ENCODE data around the gene ADGRG6. TPM values are rescaled to one million over a fixed set of nuclear protein-coding genes. Genes with fewer than 3 reads are reported as not detected.

ADGRG6 gene
- total and polyA plus RNA-seq, 2 donors: 10.2 to 13.6 TPM

DNA sequence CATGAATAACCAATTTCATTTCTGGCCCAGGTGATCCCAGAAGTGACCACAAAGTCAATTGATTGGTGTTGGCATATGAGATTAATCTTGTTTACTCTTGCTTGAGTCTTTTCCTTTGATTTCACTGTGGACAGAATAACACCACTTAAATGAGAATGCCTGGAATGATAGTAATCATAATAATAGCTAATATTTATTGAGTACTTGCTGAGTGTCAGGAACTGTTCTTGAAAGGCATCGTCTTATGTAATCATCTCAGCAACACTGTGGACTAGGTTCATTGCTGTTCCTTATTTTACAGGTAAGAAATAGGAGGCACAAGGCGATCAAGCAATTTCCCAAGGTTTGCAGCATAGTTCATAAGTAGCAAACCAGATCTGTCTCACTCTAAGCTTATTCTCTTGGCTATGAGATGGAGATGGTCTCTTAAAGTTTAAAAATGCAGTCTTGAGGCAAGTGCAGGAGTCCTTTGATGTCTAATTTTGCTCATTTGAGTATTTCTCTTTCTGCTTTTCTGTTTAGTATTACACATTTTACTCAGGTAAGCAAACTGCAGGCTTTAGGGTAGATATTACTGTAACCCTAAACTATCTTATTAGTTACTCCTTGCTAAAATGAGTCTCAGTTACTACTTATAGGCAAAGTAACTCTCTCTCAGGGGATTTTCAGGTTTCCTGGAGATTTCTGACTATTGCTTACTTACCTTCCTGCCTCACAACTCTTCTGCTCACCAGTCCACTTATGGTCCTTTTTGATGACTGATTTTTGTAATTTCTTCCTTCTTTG, 6.3 kb downstream of the ADGRG6 start:
- Histone ChIP-seq H3K4me1 (ENCODE audit: control insufficient read depth in 2 of 2, insufficient read depth in 2 of 2, low read length in 2 of 2) (no peaks in the 10 kb centered on the region), H3K27ac (ENCODE audit: low read depth in 1 of 2, low read length in 1 of 2) (no peak overlapping the region)
- 94% methylated on average over 2 of the region's 2 CpGs for WGBS

DNA sequence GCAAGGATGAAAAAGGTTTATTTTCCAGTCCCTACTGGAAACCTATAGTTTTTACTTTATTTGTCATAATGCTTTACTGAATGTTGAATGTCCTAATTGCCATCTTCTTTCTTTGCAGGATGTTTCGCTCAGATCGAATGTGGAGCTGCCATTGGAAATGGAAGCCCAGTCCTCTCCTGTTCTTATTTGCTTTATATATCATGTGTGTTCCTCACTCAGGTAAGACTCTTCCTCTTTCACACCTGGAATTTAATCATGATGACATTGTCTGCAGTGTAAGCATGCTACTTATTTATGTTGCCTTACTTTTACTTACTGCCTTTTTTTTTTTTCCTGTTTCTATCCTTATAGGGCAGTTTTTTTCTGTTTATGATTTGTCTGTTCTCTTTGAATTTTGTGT, 7.6 kb downstream of the ADGRG6 start:
- Histone ChIP-seq H3K4me1 (ENCODE audit: control insufficient read depth in 2 of 2, insufficient read depth in 2 of 2, low read length in 2 of 2) (no peaks in the 10 kb centered on the region), H3K4me3 (ENCODE audit: low read length in 2 of 2) (no peak overlapping the region)

More for the DNA sequence above, 6.3 kb downstream of the ADGRG6 start:
- Histone ChIP-seq H3K4me3 (ENCODE audit: low read length in 2 of 2) (no peak overlapping the region), H3K36me3 (ENCODE audit: control insufficient read depth in 2 of 2, insufficient read depth in 2 of 2, low read length in 1 of 2) (no peaks in the 10 kb centered on the region), H3K27me3 (ENCODE audit: control insufficient read depth in 2 of 2, insufficient read depth in 1 of 2, low read length in 1 of 2) (peaks cover 0 to 1% of the 10 kb centered on the region in 2 donors), H3K9me3 (ENCODE audit: control insufficient read depth in 2 of 2, insufficient read depth in 1 of 2, low read length in 1 of 2) (no peaks in the 10 kb centered on the region)
- DNase-seq (ENCODE audit: low read depth in 6 of 9, low spot score in 9 of 9): no peak

DNA sequence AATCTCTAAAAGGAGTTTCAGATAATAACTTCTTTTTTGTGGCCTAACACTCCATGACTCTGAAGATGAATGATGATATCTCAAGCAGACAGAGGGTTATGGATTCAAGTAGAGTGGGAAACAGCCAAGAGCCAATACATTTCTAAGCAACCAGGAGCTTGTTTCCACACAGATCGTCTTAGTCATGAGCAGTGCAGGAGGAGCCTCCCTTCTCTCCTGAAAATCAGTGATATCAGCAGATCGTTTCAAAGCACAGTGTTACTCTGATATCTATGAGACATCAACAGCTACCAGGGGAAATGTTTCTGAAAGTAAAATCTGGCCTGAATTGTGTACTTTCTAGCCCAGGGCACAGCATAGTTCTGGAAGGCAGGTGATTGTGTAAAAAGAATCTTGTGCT, 11.5 kb downstream of the ADGRG6 start:
- H3K4me3 ChIP-seq (ENCODE audit: low read length in 2 of 2): no peak overlapping the region
- H3K27ac ChIP-seq (ENCODE audit: low read depth in 1 of 2, low read length in 1 of 2): no peak overlapping the region
- H3K9me3 ChIP-seq (ENCODE audit: control insufficient read depth in 2 of 2, insufficient read depth in 1 of 2, low read length in 1 of 2): no peaks in the 10 kb centered on the region
- H3K4me1 ChIP-seq (ENCODE audit: control insufficient read depth in 2 of 2, insufficient read depth in 2 of 2, low read length in 2 of 2): no peaks in the 10 kb centered on the region
- H3K36me3 ChIP-seq (ENCODE audit: control insufficient read depth in 2 of 2, insufficient read depth in 2 of 2, low read length in 1 of 2): no peaks in the 10 kb centered on the region
- DNase-seq (ENCODE audit: low read depth in 6 of 9, low spot score in 9 of 9): no peak
- 87% methylated on average over 2 of the region's 2 CpGs for WGBS
- H3K27me3 ChIP-seq (ENCODE audit: control insufficient read depth in 2 of 2, insufficient read depth in 1 of 2, low read length in 1 of 2): no peaks in the 10 kb centered on the region

More for the DNA sequence above, 7.6 kb downstream of the ADGRG6 start:
- no peaks in the 10 kb centered on the region for H3K9me3 ChIP-seq (ENCODE audit: control insufficient read depth in 2 of 2, insufficient read depth in 1 of 2, low read length in 1 of 2)
- 100% methylated on average over 2 of the region's 2 CpGs for WGBS
- no peaks in the 10 kb centered on the region for H3K27me3 ChIP-seq (ENCODE audit: control insufficient read depth in 2 of 2, insufficient read depth in 1 of 2, low read length in 1 of 2)
- no peaks in the 10 kb centered on the region for H3K36me3 ChIP-seq (ENCODE audit: control insufficient read depth in 2 of 2, insufficient read depth in 2 of 2, low read length in 1 of 2)
- no peak overlapping the region for H3K27ac ChIP-seq (ENCODE audit: low read depth in 1 of 2, low read length in 1 of 2)
- no peak for DNase-seq (ENCODE audit: low read depth in 6 of 9, low spot score in 9 of 9)

DNA sequence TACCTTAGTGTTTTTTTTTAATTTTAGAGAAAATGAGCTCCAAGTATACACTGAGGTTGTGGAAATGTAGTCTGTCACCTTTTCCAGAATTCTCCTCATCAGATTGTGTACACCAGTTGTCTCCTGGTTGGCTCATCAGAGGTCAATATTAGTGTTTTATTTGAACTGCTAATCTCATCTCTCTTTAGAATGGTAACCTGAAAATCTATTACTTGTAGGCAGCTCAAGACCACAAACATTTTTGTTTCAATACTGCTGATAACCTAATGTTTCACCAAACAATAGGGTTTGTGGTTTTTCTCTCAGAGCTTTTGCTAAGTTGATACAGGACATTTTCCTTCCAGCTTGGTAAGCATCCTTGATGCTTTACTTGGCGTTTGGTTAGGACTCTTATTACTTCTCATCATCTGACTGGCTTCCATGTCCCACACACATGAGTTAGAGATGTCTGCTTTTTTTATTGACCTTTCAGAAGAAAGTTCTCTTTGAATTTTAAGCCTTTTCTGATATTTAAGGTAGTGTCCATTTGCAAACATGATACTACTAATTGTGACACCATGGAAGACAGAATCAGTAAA, 15.1 kb downstream of the ADGRG6 start:
- Histone ChIP-seq H3K36me3 (ENCODE audit: control insufficient read depth in 2 of 2, insufficient read depth in 2 of 2, low read length in 1 of 2) (no peaks in the 10 kb centered on the region), H3K4me3 (ENCODE audit: low read length in 2 of 2) (no peak overlapping the region), H3K9me3 (ENCODE audit: control insufficient read depth in 2 of 2, insufficient read depth in 1 of 2, low read length in 1 of 2) (no peaks in the 10 kb centered on the region), H3K4me1 (ENCODE audit: control insufficient read depth in 2 of 2, insufficient read depth in 2 of 2, low read length in 2 of 2) (no peaks in the 10 kb centered on the region), H3K27ac (ENCODE audit: low read depth in 1 of 2, low read length in 1 of 2) (no peak overlapping the region), H3K27me3 (ENCODE audit: control insufficient read depth in 2 of 2, insufficient read depth in 1 of 2, low read length in 1 of 2) (no peaks in the 10 kb centered on the region)
- DNase-seq (ENCODE audit: low read depth in 6 of 9, low spot score in 9 of 9): peak in 1 of 9 donors; percentile 28
- WGBS: 91% methylated on average over 1 of the region's 1 CpG

DNA sequence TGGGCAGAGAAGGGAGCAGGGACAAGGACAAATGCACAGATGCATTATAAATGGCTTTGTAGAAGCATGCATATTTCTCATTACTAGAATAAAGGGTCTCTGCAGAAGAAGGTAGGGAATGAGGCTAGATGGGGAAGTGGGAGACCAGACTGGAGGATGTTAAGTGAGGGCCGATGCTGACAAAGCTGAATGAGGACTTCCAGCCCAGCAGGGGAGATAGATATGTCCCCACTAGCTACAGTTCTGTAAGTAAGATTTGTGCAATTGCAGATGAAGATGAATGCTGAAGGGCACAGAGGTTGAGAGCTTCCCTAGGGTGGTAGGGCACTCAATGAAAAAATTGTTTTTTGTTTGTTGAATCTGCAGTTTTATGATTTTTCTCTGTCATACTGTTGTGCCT, 16.9 kb downstream of the ADGRG6 start:
- DNase-seq (ENCODE audit: low read depth in 6 of 9, low spot score in 9 of 9): peak in 1 of 9 donors; percentile 29
- H3K27me3 ChIP-seq (ENCODE audit: control insufficient read depth in 2 of 2, insufficient read depth in 1 of 2, low read length in 1 of 2): no peaks in the 10 kb centered on the region
- H3K27ac ChIP-seq (ENCODE audit: low read depth in 1 of 2, low read length in 1 of 2): no peak overlapping the region
- WGBS: 60% methylated on average over 1 of the region's 1 CpG
- H3K36me3 ChIP-seq (ENCODE audit: control insufficient read depth in 2 of 2, insufficient read depth in 2 of 2, low read length in 1 of 2): no peaks in the 10 kb centered on the region
- H3K9me3 ChIP-seq (ENCODE audit: control insufficient read depth in 2 of 2, insufficient read depth in 1 of 2, low read length in 1 of 2): no peaks in the 10 kb centered on the region
- no peak overlapping the region for H3K4me3 ChIP-seq (ENCODE audit: low read length in 2 of 2)
- H3K4me1 ChIP-seq (ENCODE audit: control insufficient read depth in 2 of 2, insufficient read depth in 2 of 2, low read length in 2 of 2): no peaks in the 10 kb centered on the region

DNA sequence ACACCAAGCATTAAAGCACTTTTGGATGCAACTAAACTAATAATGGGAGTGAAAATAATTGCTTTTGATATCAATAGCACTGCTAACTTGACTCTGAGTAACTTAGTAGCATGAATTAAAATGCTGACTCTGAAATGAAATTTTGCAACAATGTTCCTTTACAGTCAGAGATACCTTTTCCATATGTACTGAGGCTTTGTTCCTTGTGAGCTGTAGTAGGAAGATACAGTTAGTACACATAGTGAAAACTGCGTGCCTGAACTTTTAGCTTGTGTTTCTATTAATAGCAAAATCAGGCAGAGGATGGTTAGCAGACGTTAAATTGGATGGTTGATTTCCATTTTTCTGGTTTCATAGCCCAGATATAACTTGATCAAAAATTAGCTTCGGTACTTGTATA, 18.6 kb downstream of the ADGRG6 start:
- DNase-seq (ENCODE audit: low read depth in 6 of 9, low spot score in 9 of 9): no peak
- no peaks in the 10 kb centered on the region for H3K36me3 ChIP-seq (ENCODE audit: control insufficient read depth in 2 of 2, insufficient read depth in 2 of 2, low read length in 1 of 2)
- WGBS: 97% methylated on average over 3 of the region's 3 CpGs

DNA sequence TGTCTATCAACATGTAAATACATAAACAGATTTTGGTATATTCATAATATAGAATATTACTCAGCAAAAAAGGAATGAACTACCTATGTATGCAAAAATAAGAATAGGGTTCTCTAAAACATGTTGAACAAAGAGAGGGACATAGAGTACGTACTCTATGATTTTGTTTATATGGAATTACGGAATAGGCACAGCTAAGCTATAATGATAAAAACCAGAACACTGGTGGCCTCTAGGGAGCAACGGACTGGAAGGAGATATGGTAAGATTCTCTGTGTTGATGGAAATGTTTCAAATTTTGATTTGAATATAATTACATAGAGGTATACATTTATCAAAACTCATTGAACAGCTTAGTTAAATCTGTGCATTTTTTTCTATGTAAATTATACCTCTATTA, 19.6 kb downstream of the ADGRG6 start:
- H3K36me3 ChIP-seq (ENCODE audit: control insufficient read depth in 2 of 2, insufficient read depth in 2 of 2, low read length in 1 of 2): no peaks in the 10 kb centered on the region
- no peaks in the 10 kb centered on the region for H3K4me1 ChIP-seq (ENCODE audit: control insufficient read depth in 2 of 2, insufficient read depth in 2 of 2, low read length in 2 of 2)
- WGBS: 96% methylated on average over 3 of the region's 3 CpGs
- H3K4me3 ChIP-seq (ENCODE audit: low read length in 2 of 2): no peak overlapping the region
- no peaks in the 10 kb centered on the region for H3K9me3 ChIP-seq (ENCODE audit: control insufficient read depth in 2 of 2, insufficient read depth in 1 of 2, low read length in 1 of 2)
- H3K27ac ChIP-seq (ENCODE audit: low read depth in 1 of 2, low read length in 1 of 2): no peak overlapping the region
- no peak for DNase-seq (ENCODE audit: low read depth in 6 of 9, low spot score in 9 of 9)
- H3K27me3 ChIP-seq (ENCODE audit: control insufficient read depth in 2 of 2, insufficient read depth in 1 of 2, low read length in 1 of 2): no peaks in the 10 kb centered on the region

More for the DNA sequence above, 18.6 kb downstream of the ADGRG6 start:
- Histone ChIP-seq H3K4me3 (ENCODE audit: low read length in 2 of 2) (no peak overlapping the region), H3K27ac (ENCODE audit: low read depth in 1 of 2, low read length in 1 of 2) (no peak overlapping the region), H3K27me3 (ENCODE audit: control insufficient read depth in 2 of 2, insufficient read depth in 1 of 2, low read length in 1 of 2) (no peaks in the 10 kb centered on the region), H3K4me1 (ENCODE audit: control insufficient read depth in 2 of 2, insufficient read depth in 2 of 2, low read length in 2 of 2) (no peaks in the 10 kb centered on the region), H3K9me3 (ENCODE audit: control insufficient read depth in 2 of 2, insufficient read depth in 1 of 2, low read length in 1 of 2) (no peaks in the 10 kb centered on the region)

DNA sequence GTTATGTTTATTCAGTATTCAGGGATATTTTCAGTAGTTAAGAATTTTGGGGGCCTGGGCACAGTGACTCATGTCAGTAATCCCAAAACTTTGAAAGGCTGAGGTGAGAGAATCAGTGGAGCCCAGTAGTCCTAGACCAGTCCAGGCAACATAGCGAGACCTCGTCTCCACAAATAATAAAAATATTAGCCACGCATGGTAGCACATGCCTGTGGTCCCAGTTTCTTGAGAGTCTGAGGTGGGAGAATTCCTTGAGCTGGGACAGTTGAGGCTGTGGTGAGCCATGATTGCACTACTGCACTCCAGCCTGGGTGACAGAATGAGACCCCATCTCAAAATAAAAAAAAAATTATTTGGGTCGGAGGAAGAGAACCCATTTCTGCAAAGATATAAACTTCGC, 20.3 kb downstream of the ADGRG6 start:
- no peaks in the 10 kb centered on the region for H3K4me1 ChIP-seq (ENCODE audit: control insufficient read depth in 2 of 2, insufficient read depth in 2 of 2, low read length in 2 of 2)
- H3K4me3 ChIP-seq (ENCODE audit: low read length in 2 of 2): no peak overlapping the region
- no peak overlapping the region for H3K27ac ChIP-seq (ENCODE audit: low read depth in 1 of 2, low read length in 1 of 2)
- DNase-seq (ENCODE audit: low read depth in 6 of 9, low spot score in 9 of 9): no peak
- WGBS: 99% methylated on average over 5 of the region's 5 CpGs
- H3K36me3 ChIP-seq (ENCODE audit: control insufficient read depth in 2 of 2, insufficient read depth in 2 of 2, low read length in 1 of 2): no peaks in the 10 kb centered on the region
- no peaks in the 10 kb centered on the region for H3K27me3 ChIP-seq (ENCODE audit: control insufficient read depth in 2 of 2, insufficient read depth in 1 of 2, low read length in 1 of 2)
- no peaks in the 10 kb centered on the region for H3K9me3 ChIP-seq (ENCODE audit: control insufficient read depth in 2 of 2, insufficient read depth in 1 of 2, low read length in 1 of 2)

DNA sequence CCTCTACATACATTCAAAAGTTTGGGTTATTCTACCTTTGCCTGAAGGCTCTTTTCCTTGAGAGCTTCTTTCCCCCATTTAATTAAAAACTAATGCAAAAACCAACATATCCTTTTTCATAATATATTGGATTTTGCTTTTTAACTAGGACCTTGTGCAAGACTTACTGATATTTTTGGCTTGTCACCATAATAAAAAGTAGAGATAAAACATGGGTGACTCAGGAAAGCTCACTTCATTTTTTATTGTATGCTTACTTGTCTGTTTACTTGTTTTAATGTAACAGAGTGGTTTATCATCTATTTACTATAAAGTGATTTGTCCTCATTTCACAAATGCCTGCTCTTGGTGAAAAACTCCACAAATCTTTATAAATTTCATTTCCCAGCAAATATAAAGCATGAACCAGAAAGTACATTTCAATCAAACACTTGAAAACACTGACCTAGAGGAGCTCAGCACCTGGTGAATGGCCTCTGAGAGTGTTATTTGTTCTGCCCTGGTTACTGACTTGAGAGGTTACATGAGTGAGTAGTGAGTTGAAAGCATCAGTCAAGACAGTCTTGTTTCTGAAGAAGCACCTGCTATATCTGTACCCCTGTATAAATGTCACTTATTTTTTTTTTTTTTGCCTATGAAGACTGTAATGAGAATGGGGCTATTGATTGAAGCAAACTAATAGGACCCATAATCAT, 20.8 kb downstream of the ADGRG6 start:
- Histone ChIP-seq H3K4me1 (ENCODE audit: control insufficient read depth in 2 of 2, insufficient read depth in 2 of 2, low read length in 2 of 2) (no peaks in the 10 kb centered on the region), H3K27me3 (ENCODE audit: control insufficient read depth in 2 of 2, insufficient read depth in 1 of 2, low read length in 1 of 2) (no peaks in the 10 kb centered on the region), H3K36me3 (ENCODE audit: control insufficient read depth in 2 of 2, insufficient read depth in 2 of 2, low read length in 1 of 2) (no peaks in the 10 kb centered on the region), H3K4me3 (ENCODE audit: low read length in 2 of 2) (no peak overlapping the region), H3K27ac (ENCODE audit: low read depth in 1 of 2, low read length in 1 of 2) (no peak overlapping the region), H3K9me3 (ENCODE audit: control insufficient read depth in 2 of 2, insufficient read depth in 1 of 2, low read length in 1 of 2) (no peaks in the 10 kb centered on the region)
- no peak for DNase-seq (ENCODE audit: low read depth in 6 of 9, low spot score in 9 of 9)
